HG03575 (cell line): ENCODE data around the gene PPM1M.
A peak's percentile ranks its signal among the peaks of the same experiment; 100 is the strongest.

Experiments
- ATAC-seq: cut with Tn5 transposase; IDR thresholded peaks from one replicate; pipeline ENCODE4 v1.9.1; 2021; ENCODE audit not compliant: unreplicated experiment, insufficient number of reproducible peaks, low FRiP score; ENCODE audit errors: extremely low read depth

PPM1M gene

DNA sequence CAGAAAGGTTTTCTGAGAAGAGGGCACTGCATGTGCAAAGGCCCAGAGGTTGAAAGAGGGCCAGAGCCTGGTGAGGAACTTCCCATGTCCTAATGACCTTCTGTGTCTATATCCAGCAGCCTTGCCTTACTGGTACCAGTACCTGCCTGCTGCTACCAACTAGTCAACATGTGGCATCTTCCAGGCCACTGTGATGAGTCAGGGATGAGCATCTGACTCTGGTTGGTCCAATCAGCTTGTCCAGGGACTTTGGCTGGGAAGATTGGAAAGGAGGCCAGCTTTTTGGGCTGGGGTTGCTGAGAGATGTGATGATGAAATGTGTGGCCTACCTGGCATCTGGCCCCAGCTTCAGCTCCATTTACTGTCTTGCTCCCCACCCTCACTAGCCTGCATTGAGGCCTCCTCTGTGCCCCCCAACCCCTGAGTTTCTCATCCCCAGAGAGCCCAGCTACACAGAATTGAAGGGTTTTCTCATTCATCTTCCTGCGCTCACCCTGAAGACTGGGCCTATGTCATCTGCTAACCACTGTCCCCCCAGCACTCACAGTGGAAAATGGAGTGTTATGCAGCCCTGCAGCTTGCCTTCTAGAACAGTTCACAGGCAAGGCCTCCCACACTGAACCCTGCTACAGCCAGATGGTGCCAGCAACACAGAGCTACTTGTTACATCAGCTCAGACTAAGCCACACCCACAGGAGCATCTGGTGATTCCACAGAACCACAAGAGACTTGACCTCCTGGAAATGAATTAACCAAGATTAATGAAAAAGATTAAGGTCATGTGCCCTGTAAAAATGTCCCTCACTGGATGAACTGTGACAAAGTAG is 5.3 kb upstream of the PPM1M start:
- ATAC-seq = no peak

DNA sequence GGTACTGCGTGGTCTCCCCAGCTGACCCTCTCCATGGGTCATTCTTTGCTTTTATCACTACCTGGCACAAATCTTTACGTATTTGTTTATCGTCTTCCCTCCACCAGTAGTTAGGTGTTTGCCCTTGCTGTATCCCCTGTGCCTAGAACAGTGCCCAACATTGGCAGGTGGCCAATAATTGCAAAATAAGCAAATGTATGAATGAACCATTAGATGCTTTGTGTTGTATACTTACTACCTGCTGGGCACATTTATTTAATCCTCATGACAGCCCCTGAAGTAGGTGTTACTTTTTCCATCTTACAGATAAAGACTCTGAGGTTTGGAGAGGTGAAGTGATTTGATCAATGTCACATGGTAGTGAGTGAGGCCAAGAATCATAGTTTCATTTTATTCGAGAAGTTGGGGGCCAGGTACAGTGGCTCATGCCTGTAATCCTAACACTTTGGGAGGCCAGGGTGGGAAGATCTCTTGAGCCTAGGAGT is 4.6 kb upstream of the PPM1M start:
- no peak for ATAC-seq

DNA sequence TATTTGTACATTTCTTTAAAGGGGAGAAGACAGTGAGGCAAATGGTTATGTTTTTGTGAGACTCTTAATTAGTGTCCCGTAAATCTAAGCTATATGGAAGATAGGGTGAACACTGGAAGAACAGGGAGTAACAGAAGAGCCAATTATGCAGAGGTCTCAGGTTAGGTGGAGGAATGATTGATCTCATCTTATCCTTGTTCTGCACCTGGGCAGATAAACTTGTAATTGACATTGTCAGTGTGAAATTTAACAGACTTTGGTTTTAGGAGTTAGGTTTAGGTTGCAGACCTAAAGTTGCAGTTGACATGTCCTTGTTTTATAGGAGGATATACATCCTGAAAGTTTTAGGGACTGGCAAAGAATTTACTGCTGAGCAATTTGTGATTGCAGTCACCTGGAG is 3.5 kb upstream of the PPM1M start:
- no peak for ATAC-seq

DNA sequence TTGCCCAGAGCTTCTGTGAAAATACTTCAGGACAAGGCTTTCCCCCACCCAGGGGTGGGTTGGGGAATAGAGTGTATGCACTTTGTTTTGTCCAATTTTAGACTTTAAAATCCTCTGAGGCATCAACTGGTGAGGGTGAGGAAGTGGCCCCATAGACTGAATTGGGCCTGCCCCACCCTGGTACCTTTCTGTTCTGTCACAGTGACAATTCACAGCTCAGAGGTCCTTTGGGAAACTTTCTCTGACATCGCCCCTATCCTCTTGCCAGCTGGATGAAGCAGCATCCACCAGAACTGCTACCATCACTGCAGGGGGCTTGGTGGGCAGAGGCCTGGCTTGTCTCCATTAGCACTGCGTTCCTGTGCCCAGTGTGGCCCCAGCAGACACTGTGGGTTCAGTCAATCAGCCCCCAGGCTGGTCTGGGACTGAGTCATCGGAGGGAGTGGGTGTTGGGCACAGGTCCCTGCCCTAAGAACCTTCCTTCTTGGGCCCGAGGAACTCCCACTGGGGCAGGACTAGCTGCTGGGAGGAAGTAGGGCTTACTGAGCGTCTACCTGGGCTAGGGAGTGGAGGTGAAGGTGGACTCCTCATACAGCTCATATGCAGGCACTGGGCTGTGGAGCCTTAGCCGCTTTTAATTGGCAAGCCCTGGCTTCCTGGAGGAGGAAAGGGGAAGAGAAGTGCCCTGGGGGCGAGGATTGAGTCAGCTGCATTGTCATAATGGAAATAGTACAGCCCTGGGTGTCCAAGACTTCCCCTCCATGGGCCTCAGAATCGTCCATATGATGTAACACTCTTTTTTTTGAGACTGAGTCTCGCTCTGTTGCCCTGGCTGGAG is 1.5 kb upstream of the PPM1M start:
- no peak for ATAC-seq

DNA sequence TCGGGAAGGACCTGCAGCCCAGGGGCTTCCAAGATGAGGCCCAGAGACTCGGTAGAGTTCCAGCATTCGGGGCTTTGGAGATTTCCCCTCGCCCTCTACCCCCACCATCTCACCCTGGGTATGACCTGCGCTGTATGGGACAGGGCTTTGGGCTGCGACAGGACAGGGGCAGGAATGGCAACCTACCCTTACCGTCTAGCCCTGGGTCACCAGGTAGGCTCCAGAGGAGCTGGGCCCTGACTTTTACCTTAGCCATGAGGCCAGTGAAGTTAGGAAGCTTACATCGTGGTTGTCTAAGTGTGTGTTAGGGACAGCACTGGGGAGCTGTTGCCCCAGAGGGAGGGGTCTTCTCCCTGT is 683 bp downstream of the PPM1M start:
- ATAC-seq = no peak

DNA sequence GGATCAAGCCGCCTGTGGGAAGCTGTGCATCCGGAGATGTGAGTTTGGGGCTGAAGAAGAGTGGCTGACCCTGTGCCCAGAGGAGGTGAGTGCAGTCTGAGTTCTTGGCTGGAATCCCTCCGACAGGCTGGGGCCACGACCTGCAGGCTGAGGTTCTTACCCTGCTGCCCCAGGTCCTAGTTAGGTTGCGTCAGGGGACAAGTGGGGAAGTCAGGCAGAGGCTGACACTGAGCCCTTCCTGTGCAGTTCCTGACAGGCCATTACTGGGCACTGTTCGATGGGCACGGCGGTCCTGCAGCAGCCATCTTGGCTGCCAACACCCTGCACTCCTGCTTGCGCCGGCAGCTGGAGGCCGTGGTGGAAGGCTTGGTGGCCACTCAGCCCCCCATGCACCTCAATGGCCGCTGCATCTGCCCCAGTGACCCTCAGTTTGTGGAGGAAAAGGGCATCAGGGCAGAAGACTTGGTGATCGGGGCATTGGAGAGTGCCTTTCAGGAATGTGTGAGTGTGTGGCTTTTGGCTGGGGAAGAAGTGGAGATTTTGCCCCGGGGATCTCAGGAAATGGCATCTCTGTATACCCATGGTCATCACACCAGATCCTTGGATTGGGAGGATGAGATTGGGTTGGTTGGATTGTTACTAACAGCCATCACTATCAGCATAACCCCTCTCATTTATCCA is 1.3 kb downstream of the PPM1M start:
- ATAC-seq = no peak

DNA sequence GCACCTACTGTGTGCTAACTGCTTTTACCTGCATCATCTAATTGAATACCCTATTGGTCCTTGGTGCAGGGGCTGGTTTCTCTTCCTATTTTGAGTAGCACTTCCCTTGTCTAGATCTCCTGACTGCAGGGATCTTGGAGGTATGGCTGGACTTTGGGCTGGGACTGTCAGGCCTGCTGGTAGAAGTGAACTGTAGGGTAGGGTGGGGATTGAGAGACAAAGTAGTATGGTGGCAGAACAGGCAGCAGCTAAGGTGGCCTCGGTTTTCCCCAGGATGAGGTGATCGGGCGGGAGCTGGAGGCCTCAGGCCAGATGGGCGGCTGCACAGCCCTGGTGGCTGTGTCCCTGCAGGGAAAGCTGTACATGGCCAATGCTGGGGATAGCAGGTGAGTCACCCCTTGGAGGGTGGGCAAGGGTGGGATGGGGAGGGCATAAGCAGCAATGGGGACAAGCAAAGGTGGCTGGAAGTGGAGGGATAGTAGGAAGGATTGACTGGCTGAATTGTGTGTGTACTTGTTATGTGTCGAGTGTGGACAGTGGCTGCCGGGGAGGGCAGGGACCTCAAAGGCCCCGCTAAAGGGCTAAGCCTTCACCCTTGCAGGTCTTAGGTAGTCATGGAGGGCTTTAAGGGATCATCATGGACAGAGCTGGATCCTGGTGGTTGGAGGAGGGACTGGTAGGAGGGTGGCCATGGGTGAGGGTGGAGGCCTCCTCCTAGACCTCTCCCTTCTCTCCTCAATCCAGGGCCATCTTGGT is 2.0 kb downstream of the PPM1M start:
- no peak for ATAC-seq

DNA sequence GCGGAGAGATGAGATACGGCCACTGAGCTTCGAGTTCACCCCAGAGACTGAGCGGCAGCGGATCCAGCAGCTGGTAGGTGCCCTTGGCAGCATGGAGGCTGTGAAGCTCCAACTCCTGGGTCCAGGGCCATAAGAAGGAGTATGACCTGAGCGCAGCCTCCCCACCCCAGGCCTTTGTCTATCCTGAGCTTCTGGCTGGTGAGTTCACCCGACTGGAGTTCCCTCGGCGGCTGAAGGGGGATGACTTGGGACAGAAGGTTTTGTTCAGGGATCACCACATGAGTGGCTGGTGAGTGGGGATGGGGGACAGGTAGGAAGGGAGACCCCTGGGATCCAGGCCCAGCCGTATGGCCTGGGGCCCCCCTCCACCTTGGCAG is 2.6 kb downstream of the PPM1M start:
- ATAC-seq = no peak

DNA sequence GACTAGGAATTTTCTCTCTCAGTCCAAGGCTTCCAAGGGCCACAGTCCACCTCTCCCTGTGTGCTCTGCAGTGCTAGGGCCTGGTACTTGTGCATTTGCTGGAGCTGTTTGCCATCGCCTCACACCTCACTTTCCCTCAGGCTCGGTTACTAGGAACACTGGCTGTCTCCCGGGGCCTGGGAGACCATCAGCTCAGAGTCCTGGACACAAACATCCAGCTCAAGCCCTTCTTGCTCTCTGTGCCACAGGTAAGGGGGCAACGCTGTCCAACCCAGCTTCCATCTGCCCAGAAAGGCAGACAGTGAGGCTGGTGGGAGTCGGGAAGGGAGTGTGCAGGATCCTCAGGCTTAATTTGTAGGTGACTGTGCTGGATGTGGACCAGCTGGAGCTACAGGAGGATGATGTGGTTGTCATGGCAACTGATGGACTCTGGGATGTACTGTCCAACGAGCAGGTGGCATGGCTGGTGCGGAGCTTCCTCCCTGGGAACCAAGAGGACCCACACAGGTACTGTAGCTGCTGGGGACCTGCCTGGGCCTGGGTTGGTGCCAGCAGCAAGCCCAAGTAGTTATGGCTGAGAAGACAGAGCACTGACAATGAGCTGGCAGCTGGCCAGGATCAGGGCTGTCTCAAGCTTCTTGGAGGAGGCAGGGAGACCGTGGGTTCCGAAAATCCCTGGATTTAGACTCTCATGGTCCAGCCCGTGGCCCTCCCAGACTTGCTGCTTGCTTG is 3.4 kb downstream of the PPM1M start:
- ATAC-seq = no peak

DNA sequence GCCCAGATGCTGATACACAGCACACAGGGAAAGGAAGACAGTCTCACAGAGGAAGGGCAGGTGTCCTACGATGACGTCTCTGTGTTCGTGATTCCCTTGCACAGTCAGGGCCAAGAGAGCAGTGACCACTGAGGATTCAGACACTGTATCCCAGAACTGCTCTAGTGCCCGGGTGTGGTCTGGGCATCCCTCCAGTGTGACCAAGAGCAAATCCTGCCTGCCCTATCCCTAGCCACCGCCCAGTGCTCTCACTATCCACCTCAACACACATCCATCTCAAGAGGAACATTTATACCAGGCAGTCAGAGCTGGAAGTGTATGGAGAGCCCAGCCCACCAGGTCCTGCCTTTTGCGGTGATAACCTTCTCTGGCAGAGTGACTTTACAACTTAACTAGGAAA is 4.1 kb downstream of the PPM1M start:
- no peak for ATAC-seq

DNA sequence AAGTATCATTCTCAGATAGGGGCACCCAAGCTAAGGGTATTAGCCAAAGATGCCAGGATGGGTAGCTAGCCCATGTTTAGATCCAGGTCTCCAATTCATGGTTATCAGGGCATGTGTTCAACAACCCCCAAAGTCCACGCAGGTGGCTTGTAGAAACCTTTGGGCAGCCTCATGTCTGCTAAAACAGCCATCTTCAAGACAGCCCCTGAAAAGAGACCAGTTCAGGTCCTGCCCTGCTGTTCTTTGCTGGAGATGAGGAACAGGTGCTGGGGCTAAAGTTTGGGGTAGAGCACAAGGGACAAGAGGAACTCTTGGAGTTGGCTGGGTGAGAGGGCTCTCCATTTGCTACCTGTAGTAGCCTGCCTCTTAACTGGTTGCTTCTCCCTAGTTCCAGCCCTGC is 4.6 kb downstream of the PPM1M start:
- ATAC-seq = no peak

DNA sequence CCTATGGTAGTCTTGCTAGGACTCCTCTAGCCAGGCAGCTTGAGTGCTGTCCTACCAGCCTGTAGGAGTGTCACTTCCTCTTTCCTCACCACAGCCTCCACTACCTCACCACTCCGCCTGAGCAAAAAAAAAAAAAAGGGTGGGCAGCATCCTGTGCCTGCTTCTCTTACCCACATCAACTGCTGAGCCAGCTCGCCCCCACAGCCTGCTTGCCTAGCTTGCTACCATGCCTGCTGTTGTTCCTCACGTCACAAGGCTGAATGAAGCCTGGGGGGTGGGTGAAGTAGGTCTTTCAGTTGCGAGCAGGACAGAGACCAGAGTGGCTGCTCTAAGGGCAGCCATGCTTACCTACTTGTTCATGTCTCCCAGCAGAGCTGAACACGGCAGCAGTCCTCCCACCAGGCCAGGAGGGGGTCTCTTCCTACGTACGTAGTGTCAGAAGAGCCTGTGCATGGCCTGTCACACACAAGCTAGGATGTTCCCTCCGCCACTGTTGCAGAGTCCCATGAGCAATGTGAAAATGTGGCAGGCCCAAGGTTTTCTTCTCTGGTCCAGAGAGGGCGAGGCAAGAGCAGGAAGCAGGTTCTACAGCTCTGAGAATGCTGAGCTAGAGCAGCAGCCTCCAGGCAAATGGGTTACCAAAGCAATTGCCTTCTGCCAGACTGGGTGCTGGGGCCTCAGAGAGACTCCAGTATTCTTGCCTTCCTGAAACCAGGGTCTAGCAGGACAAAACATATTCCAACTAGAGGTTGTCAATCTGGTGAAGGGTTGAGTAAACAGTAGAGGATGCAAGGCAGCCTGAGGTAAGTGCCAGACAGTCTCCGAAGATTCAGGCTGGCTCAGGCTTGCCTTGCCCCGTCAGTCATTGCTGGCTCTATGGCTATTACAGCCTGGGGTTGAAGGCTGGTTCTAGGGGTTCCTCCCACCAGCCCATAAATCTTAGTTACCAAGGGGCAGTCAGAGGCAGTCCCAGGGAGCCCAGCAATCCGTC is 8.1 kb downstream of the PPM1M start:
- peak; percentile 68 for ATAC-seq

DNA sequence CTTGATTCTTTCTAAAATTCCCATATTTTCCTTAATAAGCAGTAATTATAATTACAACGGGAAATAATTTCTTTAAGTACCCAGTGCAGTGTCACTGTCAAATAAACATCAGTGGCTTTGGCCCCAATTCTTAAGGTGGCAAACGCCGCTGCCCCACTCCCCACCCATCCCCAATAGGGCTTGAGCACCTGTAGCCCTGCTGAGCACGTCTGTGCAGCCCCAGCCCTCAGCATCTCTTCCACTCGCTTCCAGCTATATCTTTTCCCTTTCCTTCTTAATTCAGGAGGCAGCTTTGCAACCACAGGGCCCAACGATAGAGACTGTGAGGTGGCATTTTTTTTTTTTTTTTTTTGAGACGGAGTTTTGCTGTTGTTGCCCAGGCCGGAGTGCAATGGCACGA is 9.0 kb downstream of the PPM1M start:
- no peak for ATAC-seq

DNA sequence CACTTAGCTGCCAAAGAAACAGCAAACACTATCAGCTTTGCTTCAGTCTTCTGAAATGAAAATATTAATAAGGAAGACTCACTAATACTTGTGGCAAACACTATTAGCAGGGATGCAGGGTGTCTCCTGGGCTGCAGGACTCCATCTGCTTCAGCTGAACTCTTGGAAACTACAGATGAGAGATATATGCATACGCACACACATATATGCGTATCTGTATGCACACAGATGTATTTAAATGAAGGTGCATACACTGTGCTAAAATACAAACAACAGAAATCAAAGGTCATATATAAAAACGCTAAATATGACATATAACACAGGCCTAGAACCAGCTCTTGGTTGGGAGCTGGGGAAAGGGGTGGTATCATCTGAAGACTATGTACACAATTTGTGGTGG is 10.6 kb downstream of the PPM1M start:
- no peak for ATAC-seq

DNA sequence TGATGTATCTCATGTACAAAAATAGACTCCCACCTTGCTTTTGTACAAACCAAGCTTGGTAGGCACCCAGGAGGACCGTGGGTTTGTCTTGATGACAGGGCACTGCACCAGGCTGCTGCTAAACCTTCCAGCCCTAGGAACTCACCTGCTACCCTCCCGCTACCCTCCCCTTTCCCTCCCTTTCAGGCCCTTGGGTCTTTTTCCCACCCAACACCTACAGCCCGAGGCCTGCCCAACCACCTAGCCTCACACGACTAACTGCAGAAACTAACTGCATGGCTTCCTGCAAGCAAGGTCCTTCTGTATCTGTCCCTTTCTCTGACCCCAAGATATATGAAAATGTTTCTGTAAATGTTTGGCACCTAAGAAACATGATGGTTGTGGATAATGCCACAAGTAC is 11.1 kb downstream of the PPM1M start:
- ATAC-seq = no peak

DNA sequence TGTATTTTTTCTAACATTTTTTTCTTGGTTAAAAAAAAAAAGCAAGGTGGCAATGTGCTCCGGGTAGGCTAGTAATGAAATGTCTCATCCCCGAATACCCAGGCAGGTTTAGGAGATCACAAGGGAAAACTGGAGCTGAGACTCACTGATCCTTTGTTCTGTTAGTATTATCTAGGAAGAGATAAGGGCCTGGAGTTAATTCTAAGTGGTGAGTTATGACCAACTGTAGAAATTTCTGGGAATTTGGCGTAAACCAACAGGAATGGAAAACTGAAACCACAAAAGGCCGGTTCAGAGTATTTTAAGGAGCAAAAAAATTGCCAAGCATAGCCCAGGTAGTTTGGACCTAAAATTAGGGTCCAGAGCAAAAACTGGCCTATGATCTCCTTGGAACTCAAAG is 12.4 kb downstream of the PPM1M start:
- no peak for ATAC-seq

DNA sequence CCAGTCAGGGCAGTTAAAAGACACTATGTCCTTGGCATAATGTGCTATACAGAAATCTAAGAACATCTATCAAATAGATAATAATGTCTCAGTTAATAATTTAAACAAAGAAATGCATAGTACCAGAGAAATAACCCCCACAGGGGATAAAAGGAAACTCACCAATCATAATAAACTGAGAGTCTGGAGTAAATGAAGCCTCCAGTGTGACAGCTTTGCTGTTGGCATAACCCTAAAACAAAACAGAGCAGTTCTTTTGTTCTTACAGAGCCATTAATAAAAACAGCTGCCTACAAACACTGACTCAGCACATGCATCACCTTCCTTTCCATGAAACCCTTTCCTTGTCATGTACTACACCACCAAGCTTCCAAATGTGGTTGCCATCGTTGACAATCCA is 13.5 kb downstream of the PPM1M start:
- ATAC-seq = no peak
